K562 (cell line): ENCODE measurements around the gene CRADD. TPM values are rescaled to one million over a fixed set of nuclear protein-coding genes. Genes with fewer than 3 reads are reported as not detected.

Source experiments
- ATAC-seq: fragments of 200-7000 bp; cut with Tn5 transposase; 3 replicates; pipeline ENCODE4 v1.9.1; 2020; ENCODE audit warnings: moderate library complexity
- BruUV-seq: library from RNA; stranded (reverse); fragments of 400-500 nt; replicated peaks from 2 replicates; lab custom pipeline; 2021; lab: Mats Ljungman, UMichigan
- CTCF ChIA-PET: fragments of 300-600 bp; formaldehyde crosslinking; extraction: SDS; loops from one replicate; lab custom pipeline; 2021; ENCODE audit warnings: low intra/inter-chr PET ratio; lab: Yijun Ruan, JAX
- POLR2A ChIA-PET: fragments of 300-600, 350-650 bp; sonication (Branson Sonifier 250); formaldehyde crosslinking; extraction: SDS; loops from one replicate; lab custom pipeline; 2021; ENCODE audit warnings: antibody characterized with exemption, inconsistent platforms; lab: Yijun Ruan, JAX
- DNase-seq, 4 experiments: peaks; one replicate each; pipeline versions ENCODE4 v3.0.0 to v3.0.0-alpha.2; 2011 to 2018; ENCODE audit warnings: low spot score in 3 of 4, mixed read lengths in 3 of 4; ENCODE audit errors: extremely low read depth in 1 of 4
- FAIRE-seq: peaks from 2 replicates; lab custom pipeline; 2011; peaks lifted over from hg19 to GRCh38; lab: Jason Lieb, UNC
- H2AFZ ChIP-seq: 2 replicates; pipeline ENCODE4 v1.6.0; 2011; ENCODE audit warnings: low read depth, low read length, control low read depth, inconsistent platforms
- H3K27ac ChIP-seq: fragments of 200-600 bp; 3 replicates; pipeline ENCODE4 v1.8.0; 2011; ENCODE audit warnings: low read depth, mild to moderate bottlenecking, control low read depth, inconsistent platforms, low read length, moderate library complexity, mixed read lengths; ENCODE audit errors: extremely low read depth
- H3K27me3 ChIP-seq, 2 experiments: fragments of 300-600 bp in 1 of 2; 2 replicates in 1 of 2; 3 replicates in 1 of 2; pipeline versions ENCODE4 v1.6.0 to v1.8.0; 2011; ENCODE audit warnings: inconsistent platforms in 2 of 2, low read length in 2 of 2, mild to moderate bottlenecking in 1 of 2, mixed read lengths in 1 of 2, moderate library complexity in 1 of 2; ENCODE audit not compliant: control insufficient read depth in 2 of 2, insufficient read depth in 2 of 2
- H3K36me3 ChIP-seq: fragments of 300-600 bp; 3 replicates; pipeline ENCODE4 v1.8.0; 2011; ENCODE audit warnings: mild to moderate bottlenecking, low read length, inconsistent platforms; ENCODE audit not compliant: control insufficient read depth, insufficient read depth
- H3K4me1 ChIP-seq, 2 experiments: fragments of 200-600 bp in 1 of 2; replicated peaks in 1 of 2; 2 replicates in 1 of 2; 3 replicates in 1 of 2; pipeline versions ENCODE4 v1.5.1 to v1.8.0; 2011; ENCODE audit warnings: inconsistent platforms in 2 of 2, low read length in 2 of 2, mild to moderate bottlenecking in 1 of 2, mixed read lengths in 1 of 2, moderate library complexity in 1 of 2; ENCODE audit not compliant: control insufficient read depth in 2 of 2, insufficient read depth in 2 of 2
- H3K4me2 ChIP-seq: 2 replicates; pipeline ENCODE4 v1.6.1; 2011; ENCODE audit warnings: low read length, control low read depth, inconsistent platforms, mixed read lengths; ENCODE audit not compliant: insufficient read depth
- H3K4me3 ChIP-seq: fragments of 200-600 bp; sonication (generic), shearing (Covaris generic); 2 replicates; pipeline ENCODE4 v1.5.1; 2016; ENCODE audit warnings: control low read depth, inconsistent platforms
- H3K79me2 ChIP-seq: fragments of 200-600 bp; 3 replicates; pipeline ENCODE4 v1.8.0; 2011; ENCODE audit warnings: low read length, inconsistent platforms; ENCODE audit not compliant: control insufficient read depth, insufficient read depth
- H3K9ac ChIP-seq, 2 experiments: 2 replicates each; pipeline versions ENCODE4 v1.6.0 to v1.6.1; 2011; ENCODE audit warnings: low read depth in 2 of 2, low read length in 2 of 2, control low read depth in 1 of 2, inconsistent platforms in 1 of 2, mild to moderate bottlenecking in 1 of 2, mixed read lengths in 1 of 2; ENCODE audit not compliant: insufficient read depth in 1 of 2
- H3K9me1 ChIP-seq: one replicate; pipeline ENCODE4 v1.6.0; 2011; ENCODE audit warnings: inconsistent platforms, mild to moderate bottlenecking, low read length, moderate library complexity; ENCODE audit not compliant: control insufficient read depth, insufficient read depth
- H3K9me3 ChIP-seq: replicated peaks from 2 replicates; pipeline ENCODE4 v1.5.1; 2011; ENCODE audit warnings: low read depth, low read length, inconsistent platforms; ENCODE audit not compliant: control insufficient read depth, insufficient read depth
- H4K20me1 ChIP-seq: replicated peaks from 2 replicates; pipeline ENCODE4 v1.6.1; 2011; ENCODE audit warnings: low read length, inconsistent platforms, mixed read lengths; ENCODE audit not compliant: control insufficient read depth, insufficient read depth
- E2F6 ChIP-seq, 2 experiments: IDR thresholded peaks; 2 replicates each; pipeline ENCODE4 v1.6.1; 2011; ENCODE audit warnings: borderline replicate concordance in 1 of 2, control low read depth in 1 of 2, low read depth in 1 of 2, low read length in 1 of 2, mild to moderate bottlenecking in 1 of 2, mixed read lengths in 1 of 2, moderate library complexity in 1 of 2; ENCODE audit not compliant: insufficient read depth in 1 of 2, insufficient read length in 1 of 2, poor library complexity in 1 of 2, severe bottlenecking in 1 of 2; ENCODE audit errors: extremely low read depth in 1 of 2
- RAD21 ChIP-seq, 2 experiments: fragments of 250-450 bp in 1 of 2; fragments of 450-650 bp in 1 of 2; sonication (Bioruptor Pico) in 1 of 2; formaldehyde crosslinking in 1 of 2; IDR thresholded peaks in 1 of 2; conservative IDR thresholded peaks in 1 of 2; 2 replicates each; pipeline versions ENCODE4 v1.4.0 to v1.8.0; 2020 to 2022; ENCODE audit warnings: mild to moderate bottlenecking in 2 of 2, moderate library complexity in 1 of 2
- SRF ChIP-seq, 2 experiments: fragments of 250-450, 450-650 bp in 1 of 2; sonication (Bioruptor Pico) in 1 of 2; sonication (generic) in 1 of 2; formaldehyde crosslinking; IDR thresholded peaks; 2 replicates each; pipeline versions ENCODE4 v1.5.0 to v1.5.1; 2020 to 2022; ENCODE audit warnings: mild to moderate bottlenecking in 1 of 2, missing genetic modification reagents in 1 of 2
- WGBS: fragments of 100-300 bp; shearing (Covaris generic); methylation state at CpG from one replicate; pipeline ENCODE4 v1.1.6; 2016; ENCODE audit warnings: low coverage, mixed read lengths; ENCODE audit not compliant: insufficient coverage; ENCODE audit errors: missing lambda C conversion rate; 5-methylcytosine and 5-hydroxymethylcytosine counted together
- in situ Hi-C: fragments of 300-500 bp; cut with MboI; formaldehyde crosslinking; loops from 4 replicates; pipeline ENCODE4 v1.15.0; 2018; ENCODE audit warnings: inconsistent platforms, mixed read lengths
- intact Hi-C: fragments of 100-400 bp; cut with micrococcal nuclease; formaldehyde crosslinking; loops from 2 replicates; pipeline ENCODE4 v1.14.2; 2022
- polyA plus RNA-seq, 8 experiments: library from polyadenylated mRNA; depleted of rRNA in 4 of 8; stranded (reverse) in 5 of 8; unstranded in 3 of 8; fragments of >200 nt; fragmentation: Nextera tagmentation in 2 of 8; fragmentation: Illumina TruSeq in 1 of 8; extraction: Ambion mirVana in 2 of 8; extraction: Trizol in 1 of 8; gene quantifications; 2 replicates each; pipeline versions ENCODE4 v1.2.1 to v1.2.3, GENCODE V29; 2011 to 2014; ENCODE audit warnings: inconsistent platforms in 1 of 8, missing spikeins in 1 of 8
- total RNA-seq, 7 experiments: library from RNA; depleted of rRNA in 6 of 7; stranded (reverse); fragments of >200 nt in 6 of 7; fragmentation: Illumina TruSeq in 2 of 7; extraction: Trizol in 2 of 7; gene quantifications; 2 replicates each; pipeline versions ENCODE4 v1.2.1 to v1.2.3, GENCODE V29; 2011 to 2021; ENCODE audit warnings: low replicate concordance in 1 of 7
- TF ChIP-seq, protein P1 (sequence below), 3 experiments: IDR thresholded peaks in 2 of 3; conservative IDR thresholded peaks in 1 of 3; 2 replicates each; pipeline ENCODE4 v1.5.1; 2011 to 2012; ENCODE audit warnings: low read length in 3 of 3, mild to moderate bottlenecking in 3 of 3, control low read depth in 2 of 3, improper control_type of control experiment in 1 of 3, inconsistent platforms in 1 of 3, low read depth in 1 of 3, mixed read lengths in 1 of 3, moderate library complexity in 1 of 3; ENCODE audit not compliant: insufficient read depth in 2 of 3

CRADD gene
- total and polyA plus RNA-seq, 9 of the 15 experiments (the other 6 are each of a cell fraction or from before 2014, with no cell fraction given) = 20.5 to 41.1 (median 25.9) TPM

DNA sequence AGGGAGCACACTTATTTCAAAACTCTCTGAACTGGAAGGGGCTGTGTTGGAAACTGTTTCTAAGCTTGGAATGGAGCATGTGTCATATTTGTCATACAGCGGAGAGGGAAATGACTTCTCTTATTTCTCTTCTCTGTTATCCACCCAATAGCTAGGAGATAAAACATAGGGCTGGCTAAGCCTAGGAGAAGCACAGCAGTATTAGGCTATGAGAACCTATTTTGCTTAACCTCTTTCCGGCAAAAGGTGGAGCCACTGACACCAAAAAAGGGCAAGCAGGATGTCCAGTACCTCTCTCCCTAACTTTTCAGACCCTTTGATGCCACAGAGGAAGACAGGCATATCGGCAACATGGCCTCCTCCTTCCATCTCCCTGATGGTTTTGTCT is 148.3 kb downstream of the CRADD start:
- Histone ChIP-seq H3K9me1 (no peaks in the 10 kb centered on the region), H3K4me3 (no peak overlapping the region), H3K36me3 (no peaks in the 10 kb centered on the region), H2AFZ (no peak overlapping the region), H3K9ac (no peak overlapping the region), H3K79me2 (no peaks in the 10 kb centered on the region), H3K27ac (no peak overlapping the region), H3K9me3 (no peaks in the 10 kb centered on the region), H4K20me1 (no peaks in the 10 kb centered on the region), H3K4me2 (no peak overlapping the region), H3K4me1 (0 out of 5 replicates have a peak, but pooled peaks cover 0 to 10% of the 10 kb centered on the region in 2 experiments), H3K27me3 (no peaks in the 10 kb centered on the region)
- WGBS = 57% methylated on average over 3 of the region's 3 CpGs
- ChIA-PET POLR2A (interaction anchor here (0.6 to 1.3 kb wide), 2 partner anchors 23 to 87 kb away, joined by 3 read pairs; no protein-coding TSS in a partner anchor), CTCF (no interaction called here)
- BruUV-seq = no TSS peak
- in situ Hi-C loops (no loop called here), intact Hi-C loops (no loop called here)
- ATAC-seq (peak; percentile 65), DNase-seq (no peak), FAIRE-seq (no peak)
- no peak for TF ChIP-seq E2F6 (IDR thresholded peaks at IDR 0.05; ENCODE audit: borderline replicate concordance in 1 of 2, extremely low read depth in 1 of 2, insufficient read depth in 1 of 2, insufficient read length in 1 of 2, low read depth in 1 of 2, low read length in 1 of 2, poor library complexity in 1 of 2, severe bottlenecking in 1 of 2)
- TF ChIP-seq SRF (CRISPR knock-in tag; IDR thresholded peaks at IDR 0.05) = peak in 1 of 2 experiments; percentile 82; a peak in 1 of 4 replicates
- TF ChIP-seq, protein P1, sequence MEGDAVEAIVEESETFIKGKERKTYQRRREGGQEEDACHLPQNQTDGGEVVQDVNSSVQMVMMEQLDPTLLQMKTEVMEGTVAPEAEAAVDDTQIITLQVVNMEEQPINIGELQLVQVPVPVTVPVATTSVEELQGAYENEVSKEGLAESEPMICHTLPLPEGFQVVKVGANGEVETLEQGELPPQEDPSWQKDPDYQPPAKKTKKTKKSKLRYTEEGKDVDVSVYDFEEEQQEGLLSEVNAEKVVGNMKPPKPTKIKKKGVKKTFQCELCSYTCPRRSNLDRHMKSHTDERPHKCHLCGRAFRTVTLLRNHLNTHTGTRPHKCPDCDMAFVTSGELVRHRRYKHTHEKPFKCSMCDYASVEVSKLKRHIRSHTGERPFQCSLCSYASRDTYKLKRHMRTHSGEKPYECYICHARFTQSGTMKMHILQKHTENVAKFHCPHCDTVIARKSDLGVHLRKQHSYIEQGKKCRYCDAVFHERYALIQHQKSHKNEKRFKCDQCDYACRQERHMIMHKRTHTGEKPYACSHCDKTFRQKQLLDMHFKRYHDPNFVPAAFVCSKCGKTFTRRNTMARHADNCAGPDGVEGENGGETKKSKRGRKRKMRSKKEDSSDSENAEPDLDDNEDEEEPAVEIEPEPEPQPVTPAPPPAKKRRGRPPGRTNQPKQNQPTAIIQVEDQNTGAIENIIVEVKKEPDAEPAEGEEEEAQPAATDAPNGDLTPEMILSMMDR (IDR thresholded peaks at IDR 0.05 in 2 of 3, conservative IDR thresholded peaks at IDR 0.05 in 1 of 3; ENCODE audit: insufficient read depth in 2 of 3, low read depth in 1 of 3, low read length in 3 of 3) = peak in 1 of 3 experiments; percentile 39; a peak in 2 of 6 replicates
- peak in 1 of 2 experiments; percentile 54; a peak in 3 of 4 replicates for TF ChIP-seq RAD21 (CRISPR knock-in tag; conservative IDR thresholded peaks at IDR 0.05 in 1 of 2, IDR thresholded peaks at IDR 0.05 in 1 of 2)
